Adrenal gland (tissue), 5 donors: ENCODE data around the gene ANKRD13A.
A peak's percentile ranks its signal among the peaks of the same experiment; 100 is the strongest.

Experiments
- CTCF ChIP-seq, 6 experiments: fragments of 450-650 bp in 4 of 6; fragments of 200-600 bp in 2 of 6; sonication (generic) in 1 of 6; IDR thresholded peaks; 1 replicate in 5 of 6; 2 replicates in 1 of 6; pipeline versions ENCODE4 v1.5.1 to v1.8.0; 2016 to 2021; ENCODE audit warnings: antibody characterized with exemption in 6 of 6, mild to moderate bottlenecking in 2 of 6, moderate library complexity in 1 of 6
- POLR2A ChIP-seq, 2 donors: fragments of 450-650 bp; IDR thresholded peaks; one replicate each; pipeline ENCODE4 v1.6.1; 2017; ENCODE audit warnings: antibody characterized with exemption in 2 of 2, mild to moderate bottlenecking in 2 of 2, moderate library complexity in 1 of 2
- donor health status: DM: no; HTN: no; CAD: no.

DNA sequence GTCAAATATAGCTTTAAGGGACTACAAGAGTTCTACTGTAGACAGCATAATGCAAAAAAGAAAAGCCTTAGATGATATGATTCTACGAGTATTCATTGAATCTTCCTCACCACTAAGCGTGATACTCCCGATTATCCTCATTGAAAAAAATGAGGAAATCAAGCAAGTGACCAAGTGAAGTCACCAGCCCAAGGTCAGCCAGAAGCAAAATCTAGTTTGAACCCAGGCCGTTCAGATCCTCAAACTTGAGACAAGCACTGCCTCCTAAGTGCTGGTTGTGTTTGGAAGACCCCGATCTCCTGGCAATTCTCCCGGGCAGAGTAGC lies 3.9 kb upstream of the ANKRD13A start:
- TF ChIP-seq CTCF (IDR thresholded peaks at IDR 0.05): no peak
- peak in 1 of 2 donors; percentile 48 for TF ChIP-seq POLR2A (IDR thresholded peaks at IDR 0.05)
